Stimulated activated CD8-positive, alpha-beta memory T cell treated with anti-CD3 and anti-CD28 coated beads, Interleukin-2, amount 100 ng/mL, for 1 hour (primary cell): ENCODE data around the gene MAPK8IP2.
"Not testable (repeated sequence)": the region's sequence is repeated elsewhere in the genome, so short reads cannot be mapped to it uniquely, and the experiment has no call there.

ENCODE experiments used
- DNase-seq, 2 donors: peaks; one replicate each; pipeline ENCODE4 v3.0.0-alpha.2; 2020; ENCODE audit warnings: low read depth in 2 of 2

The MAPK8IP2 gene

GRCh38 chr22:50612528-50613221 is 12.1 kb downstream of the MAPK8IP2 start:
- no peak for DNase-seq

GRCh38 chr22:50613291-50613981 is 12.8 kb downstream of the MAPK8IP2 start:
- DNase-seq = no peak

GRCh38 chr22:50614296-50614695 is 13.7 kb downstream of the MAPK8IP2 start:
- not testable (repeated sequence) for DNase-seq

GRCh38 chr22:50620593-50621355 is 20.2 kb downstream of the MAPK8IP2 start:
- peak in 1 of 2 donors; percentile 64 for DNase-seq

- DNase-seq = no peak
Measured at GRCh38 chr22:50621356-50621880, 20.8 kb downstream of the MAPK8IP2 start.

GRCh38 chr22:50621948-50622722 is 21.5 kb downstream of the MAPK8IP2 start:
- no peak for DNase-seq

GRCh38 chr22:50622723-50623327 is 22.2 kb downstream of the MAPK8IP2 start:
- DNase-seq = no peak

- DNase-seq = no peak
Measured at GRCh38 chr22:50624347-50625130, 23.9 kb downstream of the MAPK8IP2 start.

- DNase-seq = no peak
Measured at GRCh38 chr22:50625131-50625567, 24.6 kb downstream of the MAPK8IP2 start.

GRCh38 chr22:50625568-50626313 is 25.1 kb downstream of the MAPK8IP2 start:
- no peak for DNase-seq

GRCh38 chr22:50626314-50626849 is 25.8 kb downstream of the MAPK8IP2 start:
- no peak for DNase-seq

- DNase-seq = no peak
Measured at GRCh38 chr22:50626850-50627641, 26.5 kb downstream of the MAPK8IP2 start.

- peak; percentile 54 to 61 for DNase-seq
Measured at GRCh38 chr22:50627642-50628542, 27.3 kb downstream of the MAPK8IP2 start, which contains the start of gene ARSA. Gene ARSA (minus strand): TSS chr22:50628152. CDS start chr22:50627779, 373 bp downstream.

GRCh38 chr22:50628543-50629134 is 28.0 kb downstream of the MAPK8IP2 start:
- no peak for DNase-seq

GRCh38 chr22:50630376-50630775 is 29.8 kb downstream of the MAPK8IP2 start:
- DNase-seq = no peak

- no peak for DNase-seq
Measured at GRCh38 chr22:50633086-50633485, 32.5 kb downstream of the MAPK8IP2 start.

GRCh38 chr22:50633771-50634170 is 33.2 kb downstream of the MAPK8IP2 start:
- no peak for DNase-seq
